Measurements from ENCODE around the gene UBR7.
A peak's percentile ranks its signal among the peaks of the same experiment; 100 is the strongest.
"Not testable (repeated sequence)": the region's sequence is repeated elsewhere in the genome, so short reads cannot be mapped to it uniquely, and the experiment has no call there.

The UBR7 gene

GRCh38 chr14:93206793-93207467 is at the start of gene UBR7, which contains the start of gene GON7:
Gene UBR7, plus strand, starts transcription at chr14:93207256. Its CDS starts 36 bp downstream, at chr14:93207292.
Gene GON7, minus strand, starts transcription at chr14:93207065. Its CDS starts 28 bp downstream, at chr14:93207037.
- Mint-ChIP-seq H3K27me3 (no peaks in the 10 kb centered on the region), H3K27ac (peak within 1 kb of the TSS; percentile 99), H3K4me1 (ENCODE audit: low read depth) (peaks cover 47% of the 10 kb centered on the region), H3K4me3 (peak within 1 kb of the TSS; percentile 100), H3K36me3 (ENCODE audit: low read depth) (peaks cover 67% of the 10 kb centered on the region), H3K9me3 (no peaks in the 10 kb centered on the region)
- DNase-seq, result peak; percentile 91

GRCh38 chr14:93158349-93158748 is 48.7 kb upstream of the UBR7 start:
- H3K4me3 Mint-ChIP-seq; H3K4me1 Mint-ChIP-seq (ENCODE audit: low read depth); H3K27ac Mint-ChIP-seq; H3K9me3 Mint-ChIP-seq; DNase-seq; H3K27me3 Mint-ChIP-seq; H3K36me3 Mint-ChIP-seq (ENCODE audit: low read depth): not testable (repeated sequence)

GRCh38 chr14:93159625-93160352 is 47.3 kb upstream of the UBR7 start:
- not testable (repeated sequence) for H3K27ac Mint-ChIP-seq; H3K4me1 Mint-ChIP-seq (ENCODE audit: low read depth); H3K4me3 Mint-ChIP-seq; DNase-seq; H3K27me3 Mint-ChIP-seq; H3K9me3 Mint-ChIP-seq; H3K36me3 Mint-ChIP-seq (ENCODE audit: low read depth)

- DNase-seq, result no peak
- no peaks in the 10 kb centered on the region for H3K4me1 Mint-ChIP-seq (ENCODE audit: low read depth)
- no peak overlapping the region for H3K27ac Mint-ChIP-seq
- H3K9me3 Mint-ChIP-seq, result no peaks in the 10 kb centered on the region
- H3K27me3 Mint-ChIP-seq, result no peaks in the 10 kb centered on the region
- no peaks in the 10 kb centered on the region for H3K36me3 Mint-ChIP-seq (ENCODE audit: low read depth)
- no peak overlapping the region for H3K4me3 Mint-ChIP-seq
Observed at GRCh38 chr14:93160353-93160801, 46.7 kb upstream of the UBR7 start.

GRCh38 chr14:93161411-93161940 is 45.6 kb upstream of the UBR7 start:
- H3K36me3 Mint-ChIP-seq (ENCODE audit: low read depth), result no peaks in the 10 kb centered on the region
- DNase-seq, result no peak
- no peak overlapping the region for H3K27ac Mint-ChIP-seq
- no peaks in the 10 kb centered on the region for H3K9me3 Mint-ChIP-seq
- no peaks in the 10 kb centered on the region for H3K4me1 Mint-ChIP-seq (ENCODE audit: low read depth)
- H3K4me3 Mint-ChIP-seq, result no peak overlapping the region
- no peaks in the 10 kb centered on the region for H3K27me3 Mint-ChIP-seq

GRCh38 chr14:93163564-93163963 is 43.5 kb upstream of the UBR7 start:
- H3K4me1 Mint-ChIP-seq (ENCODE audit: low read depth), result no peaks in the 10 kb centered on the region
- no peak overlapping the region for H3K27ac Mint-ChIP-seq
- no peaks in the 10 kb centered on the region for H3K9me3 Mint-ChIP-seq
- DNase-seq, result no peak
- H3K4me3 Mint-ChIP-seq, result no peak overlapping the region
- no peaks in the 10 kb centered on the region for H3K27me3 Mint-ChIP-seq
- no peaks in the 10 kb centered on the region for H3K36me3 Mint-ChIP-seq (ENCODE audit: low read depth)

GRCh38 chr14:93165271-93166265 is 41.5 kb upstream of the UBR7 start:
- not testable (repeated sequence) for DNase-seq; H3K4me3 Mint-ChIP-seq; H3K36me3 Mint-ChIP-seq (ENCODE audit: low read depth); H3K9me3 Mint-ChIP-seq; H3K27me3 Mint-ChIP-seq; H3K27ac Mint-ChIP-seq; H3K4me1 Mint-ChIP-seq (ENCODE audit: low read depth)

- not testable (repeated sequence) for H3K4me3 Mint-ChIP-seq; H3K27ac Mint-ChIP-seq; DNase-seq; H3K4me1 Mint-ChIP-seq (ENCODE audit: low read depth); H3K27me3 Mint-ChIP-seq; H3K9me3 Mint-ChIP-seq; H3K36me3 Mint-ChIP-seq (ENCODE audit: low read depth)
Observed at GRCh38 chr14:93168610-93169009, 38.4 kb upstream of the UBR7 start.

- not testable (repeated sequence) for H3K27me3 Mint-ChIP-seq; H3K36me3 Mint-ChIP-seq (ENCODE audit: low read depth); H3K4me1 Mint-ChIP-seq (ENCODE audit: low read depth); H3K27ac Mint-ChIP-seq; H3K4me3 Mint-ChIP-seq; DNase-seq; H3K9me3 Mint-ChIP-seq
Observed at GRCh38 chr14:93169619-93170018, 37.4 kb upstream of the UBR7 start.

GRCh38 chr14:93170141-93170540 is 36.9 kb upstream of the UBR7 start:
- H3K4me1 Mint-ChIP-seq (ENCODE audit: low read depth); H3K27ac Mint-ChIP-seq; H3K9me3 Mint-ChIP-seq; H3K27me3 Mint-ChIP-seq; DNase-seq; H3K36me3 Mint-ChIP-seq (ENCODE audit: low read depth); H3K4me3 Mint-ChIP-seq: not testable (repeated sequence)

GRCh38 chr14:93171376-93171775 is 35.7 kb upstream of the UBR7 start:
- no peaks in the 10 kb centered on the region for H3K27me3 Mint-ChIP-seq
- no peaks in the 10 kb centered on the region for H3K9me3 Mint-ChIP-seq
- no peak for DNase-seq
- H3K4me3 Mint-ChIP-seq, result no peak overlapping the region
- H3K27ac Mint-ChIP-seq, result no peak overlapping the region
- H3K36me3 Mint-ChIP-seq (ENCODE audit: low read depth), result no peaks in the 10 kb centered on the region
- H3K4me1 Mint-ChIP-seq (ENCODE audit: low read depth), result no peaks in the 10 kb centered on the region

- no peak overlapping the region for H3K27ac Mint-ChIP-seq
- H3K4me1 Mint-ChIP-seq (ENCODE audit: low read depth), result no peaks in the 10 kb centered on the region
- H3K36me3 Mint-ChIP-seq (ENCODE audit: low read depth), result no peaks in the 10 kb centered on the region
- H3K4me3 Mint-ChIP-seq, result no peak overlapping the region
- H3K27me3 Mint-ChIP-seq, result no peaks in the 10 kb centered on the region
- no peaks in the 10 kb centered on the region for H3K9me3 Mint-ChIP-seq
- DNase-seq, result no peak
Observed at GRCh38 chr14:93173943-93174395, 33.1 kb upstream of the UBR7 start.

GRCh38 chr14:93174731-93175130 is 32.3 kb upstream of the UBR7 start:
- not testable (repeated sequence) for DNase-seq; H3K27ac Mint-ChIP-seq; H3K27me3 Mint-ChIP-seq; H3K4me3 Mint-ChIP-seq; H3K4me1 Mint-ChIP-seq (ENCODE audit: low read depth); H3K9me3 Mint-ChIP-seq; H3K36me3 Mint-ChIP-seq (ENCODE audit: low read depth)

- H3K27ac Mint-ChIP-seq, result no peak overlapping the region
- H3K36me3 Mint-ChIP-seq (ENCODE audit: low read depth), result no peaks in the 10 kb centered on the region
- H3K4me3 Mint-ChIP-seq, result no peak overlapping the region
- H3K4me1 Mint-ChIP-seq (ENCODE audit: low read depth), result no peaks in the 10 kb centered on the region
- DNase-seq, result no peak
- H3K27me3 Mint-ChIP-seq, result no peaks in the 10 kb centered on the region
- H3K9me3 Mint-ChIP-seq, result no peaks in the 10 kb centered on the region
Observed at GRCh38 chr14:93175492-93175891, 31.6 kb upstream of the UBR7 start.

Measured in activated T-cell treated with anti-CD3 and anti-CD28 coated beads, Interleukin-2, amount 50 U/mL, for 24 hours (primary cell).